Measurements from ENCODE around the gene ARGLU1. TPM values are rescaled to one million over a fixed set of nuclear protein-coding genes. Genes with fewer than 3 reads are reported as not detected.

The ARGLU1 gene
- total and polyA plus RNA-seq, 9 of the 15 experiments (the other 6 are each of a cell fraction or from before 2014, with no cell fraction given) = 19.3 to 99.9 (median 49.3) TPM

DNA sequence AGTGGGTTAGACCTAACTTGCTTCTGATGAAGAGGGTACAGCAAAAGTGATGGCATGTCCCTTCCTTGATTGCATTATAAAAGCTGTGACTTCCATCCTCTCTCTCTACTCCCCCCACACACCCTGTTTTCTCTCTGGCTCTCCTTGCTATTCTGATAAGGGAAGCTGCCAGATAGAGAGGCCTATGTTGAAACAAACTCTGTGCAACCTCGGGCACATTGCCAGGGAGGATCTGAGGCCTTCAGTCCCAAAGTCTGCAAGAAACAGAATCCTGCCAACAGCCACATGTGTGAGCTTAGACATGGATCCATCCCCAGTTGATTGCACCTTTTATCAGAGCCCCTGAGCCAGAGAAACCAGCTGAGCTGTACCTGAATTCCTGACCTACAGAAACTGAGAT lies 44.8 kb upstream of the ARGLU1 start:
- Histone ChIP-seq H3K79me2 (ENCODE audit: control insufficient read depth, insufficient read depth, low read length) (no peaks in the 10 kb centered on the region), H3K36me3 (ENCODE audit: control insufficient read depth, insufficient read depth, low read length) (no peaks in the 10 kb centered on the region), H3K27ac (ENCODE audit: extremely low read depth, low read depth, low read length) (no peak overlapping the region), H3K9me1 (ENCODE audit: control insufficient read depth, insufficient read depth, low read length) (no peaks in the 10 kb centered on the region), H3K9me3 (replicated peaks; ENCODE audit: control insufficient read depth, insufficient read depth, low read depth, low read length) (no peaks in the 10 kb centered on the region), H4K20me1 (replicated peaks; ENCODE audit: control insufficient read depth, insufficient read depth, low read length) (no peaks in the 10 kb centered on the region), H3K4me2 (ENCODE audit: insufficient read depth, low read length) (no peak overlapping the region), H3K9ac (ENCODE audit: insufficient read depth in 1 of 2, low read depth in 2 of 2, low read length in 2 of 2) (no peak overlapping the region), H3K4me1 (replicated peaks in 1 of 2; ENCODE audit: control insufficient read depth in 2 of 2, insufficient read depth in 2 of 2, low read length in 2 of 2) (no peaks in the 10 kb centered on the region; a peak in 1 of 5 replicates), H2AFZ (ENCODE audit: low read depth, low read length) (no peak overlapping the region), H3K27me3 (ENCODE audit: control insufficient read depth in 2 of 2, insufficient read depth in 2 of 2, low read length in 2 of 2) (no peaks in the 10 kb centered on the region), H3K4me3 (no peak overlapping the region)
- ATAC-seq (no peak), FAIRE-seq (no peak), DNase-seq (ENCODE audit: extremely low read depth in 1 of 4, low spot score in 3 of 4) (no peak)
- ChIA-PET CTCF (ENCODE audit: low intra/inter-chr PET ratio) (no interaction called here), POLR2A (no interaction called here)
- BruUV-seq (replicated peaks) = no TSS peak
- WGBS (ENCODE audit: insufficient coverage, low coverage, missing lambda C conversion rate) = 0% methylated on average over 1 of the region's 1 CpG
- in situ Hi-C loops (cut with MboI) (no loop called here), intact Hi-C loops (cut with micrococcal nuclease) (no loop called here)
- TF ChIP-seq, protein P1, sequence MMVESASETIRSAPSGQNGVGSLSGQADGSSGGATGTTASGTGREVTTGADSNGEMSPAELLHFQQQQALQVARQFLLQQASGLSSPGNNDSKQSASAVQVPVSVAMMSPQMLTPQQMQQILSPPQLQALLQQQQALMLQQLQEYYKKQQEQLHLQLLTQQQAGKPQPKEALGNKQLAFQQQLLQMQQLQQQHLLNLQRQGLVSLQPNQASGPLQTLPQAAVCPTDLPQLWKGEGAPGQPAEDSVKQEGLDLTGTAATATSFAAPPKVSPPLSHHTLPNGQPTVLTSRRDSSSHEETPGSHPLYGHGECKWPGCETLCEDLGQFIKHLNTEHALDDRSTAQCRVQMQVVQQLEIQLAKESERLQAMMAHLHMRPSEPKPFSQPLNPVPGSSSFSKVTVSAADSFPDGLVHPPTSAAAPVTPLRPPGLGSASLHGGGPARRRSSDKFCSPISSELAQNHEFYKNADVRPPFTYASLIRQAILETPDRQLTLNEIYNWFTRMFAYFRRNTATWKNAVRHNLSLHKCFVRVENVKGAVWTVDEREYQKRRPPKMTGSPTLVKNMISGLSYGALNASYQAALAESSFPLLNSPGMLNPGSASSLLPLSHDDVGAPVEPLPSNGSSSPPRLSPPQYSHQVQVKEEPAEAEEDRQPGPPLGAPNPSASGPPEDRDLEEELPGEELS (CRISPR knock-in tag; IDR thresholded peaks at IDR 0.05; ENCODE audit: borderline replicate concordance) = no peak

DNA sequence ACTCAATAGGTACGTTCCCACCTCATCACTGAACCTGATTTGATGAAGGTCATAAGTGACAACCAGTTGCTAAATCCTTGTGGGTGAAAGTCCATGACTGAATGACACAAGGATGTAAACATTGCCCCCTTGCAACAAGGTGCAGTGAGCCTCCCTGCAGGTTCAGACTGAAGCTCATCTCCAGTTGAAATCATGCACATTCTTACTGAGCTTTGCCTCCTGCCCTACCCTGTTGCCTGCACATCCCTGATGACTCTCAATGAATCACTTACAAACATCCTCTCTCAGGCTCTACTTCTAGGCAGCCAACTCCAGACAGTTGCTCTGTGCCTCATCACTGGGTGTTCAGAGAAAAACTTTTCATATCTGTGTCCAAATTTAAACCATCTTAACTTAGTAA lies 42.5 kb upstream of the ARGLU1 start:
- no peaks in the 10 kb centered on the region for H3K79me2 ChIP-seq (ENCODE audit: control insufficient read depth, insufficient read depth, low read length)
- WGBS (ENCODE audit: insufficient coverage, low coverage, missing lambda C conversion rate) = 0% methylated on average over 1 of the region's 1 CpG
- BruUV-seq (replicated peaks) = no TSS peak
- no peaks in the 10 kb centered on the region for H3K9me1 ChIP-seq (ENCODE audit: control insufficient read depth, insufficient read depth, low read length)
- H3K4me1 ChIP-seq (replicated peaks in 1 of 2; ENCODE audit: control insufficient read depth in 2 of 2, insufficient read depth in 2 of 2, low read length in 2 of 2) = no peaks in the 10 kb centered on the region; a peak in 1 of 5 replicates
- in situ Hi-C loops (cut with MboI) = no loop called here
- ChIA-PET CTCF (ENCODE audit: low intra/inter-chr PET ratio) (interaction anchor here (0.5 kb wide), 1 partner anchor 601 kb away, joined by 3 read pairs; no protein-coding TSS in a partner anchor), POLR2A (no interaction called here)
- no peak overlapping the region for H3K9ac ChIP-seq (ENCODE audit: insufficient read depth in 1 of 2, low read depth in 2 of 2, low read length in 2 of 2)
- H4K20me1 ChIP-seq (replicated peaks; ENCODE audit: control insufficient read depth, insufficient read depth, low read length) = no peaks in the 10 kb centered on the region
- no peak overlapping the region for H3K4me3 ChIP-seq
- H3K9me3 ChIP-seq (replicated peaks; ENCODE audit: control insufficient read depth, insufficient read depth, low read depth, low read length) = no peaks in the 10 kb centered on the region
- no peak overlapping the region for H3K4me2 ChIP-seq (ENCODE audit: insufficient read depth, low read length)
- no peak overlapping the region for H2AFZ ChIP-seq (ENCODE audit: low read depth, low read length)
- ATAC-seq = no peak
- intact Hi-C loops (cut with micrococcal nuclease) = no loop called here
- no peaks in the 10 kb centered on the region for H3K27me3 ChIP-seq (ENCODE audit: control insufficient read depth in 2 of 2, insufficient read depth in 2 of 2, low read length in 2 of 2)
- H3K36me3 ChIP-seq (ENCODE audit: control insufficient read depth, insufficient read depth, low read length) = no peaks in the 10 kb centered on the region
- no peak overlapping the region for H3K27ac ChIP-seq (ENCODE audit: extremely low read depth, low read depth, low read length)
- FAIRE-seq = no peak
- DNase-seq (ENCODE audit: extremely low read depth in 1 of 4, low spot score in 3 of 4) = no peak
- TF ChIP-seq, protein P2, sequence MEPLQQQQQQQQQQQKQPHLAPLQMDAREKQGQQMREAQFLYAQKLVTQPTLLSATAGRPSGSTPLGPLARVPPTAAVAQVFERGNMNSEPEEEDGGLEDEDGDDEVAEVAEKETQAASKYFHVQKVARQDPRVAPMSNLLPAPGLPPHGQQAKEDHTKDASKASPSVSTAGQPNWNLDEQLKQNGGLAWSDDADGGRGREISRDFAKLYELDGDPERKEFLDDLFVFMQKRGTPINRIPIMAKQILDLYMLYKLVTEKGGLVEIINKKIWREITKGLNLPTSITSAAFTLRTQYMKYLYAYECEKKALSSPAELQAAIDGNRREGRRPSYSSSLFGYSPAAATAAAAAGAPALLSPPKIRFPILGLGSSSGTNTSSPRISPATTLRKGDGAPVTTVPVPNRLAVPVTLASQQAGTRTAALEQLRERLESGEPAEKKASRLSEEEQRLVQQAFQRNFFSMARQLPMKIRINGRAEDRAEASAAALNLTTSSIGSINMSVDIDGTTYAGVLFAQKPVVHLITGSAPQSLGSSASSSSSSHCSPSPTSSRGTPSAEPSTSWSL (CRISPR knock-in tag; IDR thresholded peaks at IDR 0.05; ENCODE audit: borderline replicate concordance) = no peak
- TF ChIP-seq, protein P3, sequence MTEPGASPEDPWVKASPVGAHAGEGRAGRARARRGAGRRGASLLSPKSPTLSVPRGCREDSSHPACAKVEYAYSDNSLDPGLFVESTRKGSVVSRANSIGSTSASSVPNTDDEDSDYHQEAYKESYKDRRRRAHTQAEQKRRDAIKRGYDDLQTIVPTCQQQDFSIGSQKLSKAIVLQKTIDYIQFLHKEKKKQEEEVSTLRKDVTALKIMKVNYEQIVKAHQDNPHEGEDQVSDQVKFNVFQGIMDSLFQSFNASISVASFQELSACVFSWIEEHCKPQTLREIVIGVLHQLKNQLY (CRISPR knock-in tag; conservative IDR thresholded peaks at IDR 0.05) = no peak
- TF ChIP-seq ZC3H8 (IDR thresholded peaks at IDR 0.05) (no peak), EHMT2 (IDR thresholded peaks at IDR 0.05) (no peak), ASH1L (IDR thresholded peaks at IDR 0.05; ENCODE audit: borderline replicate concordance, low read depth, partially characterized antibody) (no peak), ELF1 (tag; IDR thresholded peaks at IDR 0.05) (no peak)
- TF ChIP-seq, protein P4, sequence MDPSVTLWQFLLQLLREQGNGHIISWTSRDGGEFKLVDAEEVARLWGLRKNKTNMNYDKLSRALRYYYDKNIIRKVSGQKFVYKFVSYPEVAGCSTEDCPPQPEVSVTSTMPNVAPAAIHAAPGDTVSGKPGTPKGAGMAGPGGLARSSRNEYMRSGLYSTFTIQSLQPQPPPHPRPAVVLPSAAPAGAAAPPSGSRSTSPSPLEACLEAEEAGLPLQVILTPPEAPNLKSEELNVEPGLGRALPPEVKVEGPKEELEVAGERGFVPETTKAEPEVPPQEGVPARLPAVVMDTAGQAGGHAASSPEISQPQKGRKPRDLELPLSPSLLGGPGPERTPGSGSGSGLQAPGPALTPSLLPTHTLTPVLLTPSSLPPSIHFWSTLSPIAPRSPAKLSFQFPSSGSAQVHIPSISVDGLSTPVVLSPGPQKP (CRISPR knock-in tag; IDR thresholded peaks at IDR 0.05) = no peak
- TF ChIP-seq, protein P5, sequence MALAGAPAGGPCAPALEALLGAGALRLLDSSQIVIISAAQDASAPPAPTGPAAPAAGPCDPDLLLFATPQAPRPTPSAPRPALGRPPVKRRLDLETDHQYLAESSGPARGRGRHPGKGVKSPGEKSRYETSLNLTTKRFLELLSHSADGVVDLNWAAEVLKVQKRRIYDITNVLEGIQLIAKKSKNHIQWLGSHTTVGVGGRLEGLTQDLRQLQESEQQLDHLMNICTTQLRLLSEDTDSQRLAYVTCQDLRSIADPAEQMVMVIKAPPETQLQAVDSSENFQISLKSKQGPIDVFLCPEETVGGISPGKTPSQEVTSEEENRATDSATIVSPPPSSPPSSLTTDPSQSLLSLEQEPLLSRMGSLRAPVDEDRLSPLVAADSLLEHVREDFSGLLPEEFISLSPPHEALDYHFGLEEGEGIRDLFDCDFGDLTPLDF (CRISPR knock-in tag; IDR thresholded peaks at IDR 0.05) = no peak
